GM12878 (cell line): Measurements from ENCODE around the gene DPPA4. TPM values are rescaled to one million over a fixed set of nuclear protein-coding genes. Genes with fewer than 3 reads are reported as not detected.

Experiments used
- ATAC-seq: fragments of 200-7000 bp; cut with Tn5 transposase; 3 replicates; pipeline ENCODE4 v1.9.1; 2020; ENCODE audit warnings: mild to moderate bottlenecking, moderate library complexity
- BruUV-seq: library from RNA; stranded (reverse); fragments of 400-500 nt; replicated peaks from 2 replicates; lab custom pipeline; 2021; lab: Mats Ljungman, UMichigan
- CTCF ChIA-PET: fragments of 300-600 bp; sonication (Branson Sonifier 250); formaldehyde crosslinking; extraction: SDS; loops from one replicate; lab custom pipeline; 2021; ENCODE audit warnings: inconsistent platforms; lab: Yijun Ruan, JAX
- POLR2A ChIA-PET: fragments of 350-600 bp; formaldehyde crosslinking; extraction: SDS; loops from one replicate; lab custom pipeline; 2021; ENCODE audit warnings: inconsistent platforms; lab: Charles Lee
- RAD21 ChIA-PET: fragments of 300-600 bp; sonication (Branson Sonifier 250); formaldehyde crosslinking; loops from one replicate; lab custom pipeline; 2023; ENCODE audit warnings: antibody characterized with exemption; ENCODE audit not compliant: unreplicated experiment; lab: Charles Lee
- SMC1A ChIA-PET: fragments of 300-600 bp; sonication (Branson Sonifier 250); formaldehyde crosslinking; loops from one replicate; lab custom pipeline; 2023; ENCODE audit not compliant: unreplicated experiment, uncharacterized antibody; lab: Charles Lee
- DNase-seq: peaks from one replicate; pipeline ENCODE4 v3.0.0-alpha.2; 2011; ENCODE audit warnings: low read depth, low spot score
- FAIRE-seq: peaks from 3 replicates; lab custom pipeline; 2011; peaks lifted over from hg19 to GRCh38; lab: Jason Lieb, UNC
- H2AFZ ChIP-seq: 2 replicates; pipeline ENCODE4 v1.6.0; 2011; ENCODE audit warnings: low read depth, low read length, control low read depth; ENCODE audit not compliant: control insufficient read depth
- H3K27ac ChIP-seq: 2 replicates; pipeline ENCODE4 v1.5.1; 2011; ENCODE audit warnings: control low read depth; ENCODE audit not compliant: control insufficient read depth, insufficient read depth
- H3K27me3 ChIP-seq, 2 experiments: replicated peaks in 1 of 2; 2 replicates each; pipeline versions ENCODE4 v1.6.0 to v1.6.1; 2011; ENCODE audit warnings: low read length in 1 of 2; ENCODE audit not compliant: control insufficient read depth in 2 of 2, insufficient read depth in 2 of 2
- H3K36me3 ChIP-seq, 2 experiments: 2 replicates each; pipeline ENCODE4 v1.5.1; 2011; ENCODE audit warnings: low read length in 1 of 2; ENCODE audit not compliant: control insufficient read depth in 2 of 2, insufficient read depth in 2 of 2
- H3K4me1 ChIP-seq: 2 replicates; pipeline ENCODE4 v1.6.1; 2011; ENCODE audit warnings: mild to moderate bottlenecking, low read length, moderate library complexity, mixed read lengths; ENCODE audit not compliant: control insufficient read depth, insufficient read depth
- H3K4me2 ChIP-seq: 2 replicates; pipeline ENCODE4 v1.6.0; 2011; ENCODE audit warnings: control low read depth; ENCODE audit not compliant: control insufficient read depth, insufficient read depth
- H3K4me3 ChIP-seq: fragments of 200-600 bp; sonication (generic); 2 replicates; pipeline ENCODE4 v1.5.1; 2016
- H3K79me2 ChIP-seq: 2 replicates; pipeline ENCODE4 v1.6.0; 2011; ENCODE audit warnings: low read length; ENCODE audit not compliant: control insufficient read depth, insufficient read depth
- H3K9ac ChIP-seq: 2 replicates; pipeline ENCODE4 v1.8.0; 2011; ENCODE audit warnings: low read length, control low read depth, mixed read lengths; ENCODE audit not compliant: control insufficient read depth, insufficient read depth
- H3K9me3 ChIP-seq: replicated peaks from 3 replicates; pipeline ENCODE4 v1.5.1; 2011; ENCODE audit warnings: mild to moderate bottlenecking, low read length; ENCODE audit not compliant: control insufficient read depth, insufficient read depth
- H4K20me1 ChIP-seq: 2 replicates; pipeline ENCODE4 v1.6.0; 2011; ENCODE audit not compliant: control insufficient read depth, insufficient read depth
- E4F1 ChIP-seq: fragments of 450-650 bp; IDR thresholded peaks from 2 replicates; pipeline ENCODE4 v1.6.1; 2018; ENCODE audit warnings: borderline replicate concordance, mild to moderate bottlenecking; ENCODE audit not compliant: partially characterized antibody
- EED ChIP-seq: sonication (generic); IDR thresholded peaks from 2 replicates; pipeline ENCODE4 v1.6.1; 2016; ENCODE audit warnings: antibody characterized with exemption, low read depth
- GABPA ChIP-seq: IDR thresholded peaks from 2 replicates; pipeline ENCODE4 v1.6.1; 2014; ENCODE audit warnings: antibody characterized with exemption, low read depth, mild to moderate bottlenecking, inconsistent platforms
- IRF4 ChIP-seq: IDR thresholded peaks from 2 replicates; pipeline ENCODE4 v1.6.1; 2011; ENCODE audit warnings: low read depth, low read length
- MEF2A ChIP-seq: IDR thresholded peaks from 2 replicates; pipeline ENCODE4 v1.6.1; 2011; ENCODE audit warnings: low read depth, mild to moderate bottlenecking, low read length, moderate library complexity; ENCODE audit not compliant: insufficient read depth
- NKRF ChIP-seq: fragments of 450-650 bp; conservative IDR thresholded peaks from 2 replicates; pipeline ENCODE4 v1.6.1; 2017; ENCODE audit warnings: mild to moderate bottlenecking, moderate library complexity
- NR2F1 ChIP-seq: fragments of 450-650 bp; conservative IDR thresholded peaks from 2 replicates; pipeline ENCODE4 v1.6.1; 2017; ENCODE audit warnings: mild to moderate bottlenecking
- SMAD1 ChIP-seq: fragments of 450-650 bp; IDR thresholded peaks from 2 replicates; pipeline ENCODE4 v1.6.1; 2018; ENCODE audit warnings: mild to moderate bottlenecking, low read depth; ENCODE audit not compliant: partially characterized antibody
- SP1 ChIP-seq: IDR thresholded peaks from one replicate; pipeline ENCODE4 v1.6.1; 2011; ENCODE audit warnings: low read depth, low read length
- STAT3 ChIP-seq: IDR thresholded peaks from 2 replicates; pipeline ENCODE4 v1.6.1; 2011; ENCODE audit warnings: low read depth, low read length, improper control_type of control experiment
- TCF12 ChIP-seq: IDR thresholded peaks from 2 replicates; pipeline ENCODE4 v1.6.1; 2011; ENCODE audit warnings: low read depth, mild to moderate bottlenecking, low read length
- ZBED1 ChIP-seq: IDR thresholded peaks from 2 replicates; pipeline ENCODE4 v1.6.1; 2016; ENCODE audit warnings: borderline replicate concordance
- WGBS: methylation state at CpG from one replicate; pipeline ENCODE4 v1.1.6; 2016; ENCODE audit warnings: low lambda C conversion rate; ENCODE audit not compliant: insufficient replicate concordance, insufficient coverage; ENCODE audit errors: missing lambda C conversion rate; 5-methylcytosine and 5-hydroxymethylcytosine counted together
- in situ Hi-C: fragments of 300-500 bp; cut with MboI; formaldehyde crosslinking; loops from 9 replicates; pipeline ENCODE4 v1.14.3; 2018; ENCODE audit warnings: mixed read lengths
- intact Hi-C: fragments of 100-400 bp; cut with micrococcal nuclease; formaldehyde crosslinking; loops from one replicate; pipeline ENCODE4 v1.14.2; 2022; ENCODE audit not compliant: unreplicated experiment
- polyA plus RNA-seq, 11 experiments: library from polyadenylated mRNA; depleted of rRNA in 4 of 11; unstranded in 6 of 11; stranded (reverse) in 5 of 11; fragments of >200 nt; fragmentation: Nextera tagmentation in 4 of 11; fragmentation: Illumina TruSeq in 1 of 11; extraction: Ambion mirVana in 4 of 11; extraction: Trizol in 1 of 11; gene quantifications; 1 replicate in 1 of 11; 2 replicates in 10 of 11; pipeline versions ENCODE4 v1.2.1 to v1.2.3, GENCODE V29; 2011 to 2016; ENCODE audit warnings: inconsistent platforms in 2 of 11, missing spikeins in 2 of 11, low read depth in 1 of 11
- total RNA-seq, 4 experiments: library from RNA; depleted of rRNA in 3 of 4; stranded (reverse); fragments of >200 nt in 3 of 4; fragmentation: Illumina TruSeq in 1 of 4; extraction: Trizol in 1 of 4; gene quantifications; 2 replicates each; pipeline versions ENCODE4 v1.2.1 to v1.2.3, GENCODE V29; 2013 to 2021
- TF ChIP-seq, protein P1 (sequence below): IDR thresholded peaks from 2 replicates; pipeline ENCODE4 v1.6.1; 2012; ENCODE audit warnings: low read depth, low read length, improper control_type of control experiment
- TF ChIP-seq, protein P2 (sequence below): fragments of 450-650 bp; IDR thresholded peaks from 2 replicates; pipeline ENCODE4 v1.6.1; 2016; ENCODE audit warnings: mild to moderate bottlenecking

DPPA4 gene
- total and polyA plus RNA-seq, 10 of the 15 experiments (the other 5 are each of a cell fraction or from before 2014, with no cell fraction given), result 0.01 to 0.90 (median 0.44) TPM; not detected in 5

DNA sequence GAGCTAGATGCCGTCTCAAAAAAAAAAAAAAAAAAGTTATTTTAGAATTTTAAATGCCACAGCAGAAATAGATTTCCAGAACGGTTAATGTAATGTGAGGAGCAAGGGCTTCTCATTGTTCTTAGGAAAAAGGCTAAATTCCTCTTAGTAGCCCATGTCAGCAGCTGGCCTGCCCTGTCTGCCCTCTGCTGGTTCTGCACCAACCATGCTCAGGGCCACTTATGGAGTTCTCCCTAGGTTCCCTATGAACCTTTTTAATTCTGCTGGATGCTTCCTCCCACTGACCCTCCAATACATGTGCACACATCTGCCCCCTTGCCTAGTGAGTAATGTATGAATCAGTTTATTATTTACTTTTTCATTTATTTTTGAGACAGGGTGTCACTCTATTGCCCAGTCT is 32.2 kb upstream of the DPPA4 start (continued):
- TF ChIP-seq, protein P1, sequence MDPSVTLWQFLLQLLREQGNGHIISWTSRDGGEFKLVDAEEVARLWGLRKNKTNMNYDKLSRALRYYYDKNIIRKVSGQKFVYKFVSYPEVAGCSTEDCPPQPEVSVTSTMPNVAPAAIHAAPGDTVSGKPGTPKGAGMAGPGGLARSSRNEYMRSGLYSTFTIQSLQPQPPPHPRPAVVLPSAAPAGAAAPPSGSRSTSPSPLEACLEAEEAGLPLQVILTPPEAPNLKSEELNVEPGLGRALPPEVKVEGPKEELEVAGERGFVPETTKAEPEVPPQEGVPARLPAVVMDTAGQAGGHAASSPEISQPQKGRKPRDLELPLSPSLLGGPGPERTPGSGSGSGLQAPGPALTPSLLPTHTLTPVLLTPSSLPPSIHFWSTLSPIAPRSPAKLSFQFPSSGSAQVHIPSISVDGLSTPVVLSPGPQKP, result no peak
- TF ChIP-seq TCF12 (no peak), SMAD1 (no peak), EED (no peak), ZBED1 (no peak)
- TF ChIP-seq, protein P2, sequence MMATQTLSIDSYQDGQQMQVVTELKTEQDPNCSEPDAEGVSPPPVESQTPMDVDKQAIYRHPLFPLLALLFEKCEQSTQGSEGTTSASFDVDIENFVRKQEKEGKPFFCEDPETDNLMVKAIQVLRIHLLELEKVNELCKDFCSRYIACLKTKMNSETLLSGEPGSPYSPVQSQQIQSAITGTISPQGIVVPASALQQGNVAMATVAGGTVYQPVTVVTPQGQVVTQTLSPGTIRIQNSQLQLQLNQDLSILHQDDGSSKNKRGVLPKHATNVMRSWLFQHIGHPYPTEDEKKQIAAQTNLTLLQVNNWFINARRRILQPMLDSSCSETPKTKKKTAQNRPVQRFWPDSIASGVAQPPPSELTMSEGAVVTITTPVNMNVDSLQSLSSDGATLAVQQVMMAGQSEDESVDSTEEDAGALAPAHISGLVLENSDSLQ, result no peak

GRCh38 chr3:109364088-109364487 is 26.7 kb upstream of the DPPA4 start:
- CTCF ChIA-PET, result no interaction called here
- Histone ChIP-seq H3K4me1 (no peaks in the 10 kb centered on the region), H3K79me2 (no peaks in the 10 kb centered on the region), H3K4me2 (no peak overlapping the region)
- ATAC-seq, result no peak
- TF ChIP-seq STAT3 (no peak), IRF4 (no peak), NKRF (no peak), NR2F1 (no peak), SP1 (no peak), MEF2A (no peak), E4F1 (no peak), GABPA (no peak)
- TF ChIP-seq, all 136 proteins: peak for 0
- no peak overlapping the region for H2AFZ ChIP-seq
- H3K9ac ChIP-seq, result no peak overlapping the region
- no peak overlapping the region for H3K4me3 ChIP-seq
- WGBS, result 22% methylated on average over 6 of the region's 6 CpGs
- H3K27ac ChIP-seq, result no peak overlapping the region
- no TSS peak for BruUV-seq
- no peaks in the 10 kb centered on the region for H3K36me3 ChIP-seq
- DNase-seq, result no peak
- intact Hi-C loops, result no loop called here
- RAD21 ChIA-PET, result no interaction called here
- H4K20me1 ChIP-seq, result no peaks in the 10 kb centered on the region
- no peaks in the 10 kb centered on the region for H3K27me3 ChIP-seq
- POLR2A ChIA-PET, result no interaction called here
- SMC1A ChIA-PET, result interaction anchor here (1.2 kb wide), 1 partner anchor 11 kb away, joined by 3 read pairs; no protein-coding TSS in a partner anchor
- H3K9me3 ChIP-seq, result no peaks in the 10 kb centered on the region
- no peak for FAIRE-seq
- in situ Hi-C loops, result no loop called here
